ENCODE results near the gene MS4A10. TPM values are rescaled to one million over a fixed set of nuclear protein-coding genes. Genes with fewer than 3 reads are reported as not detected.
"Not testable (repeated sequence)": the region's sequence is repeated elsewhere in the genome, so short reads cannot be mapped to it uniquely, and the experiment has no call there.

Gene MS4A10
- polyA plus RNA-seq, 1 donor from 2014 or later = not detected

GRCh38 chr11:60759438-60760225 lies 25.5 kb upstream of the MS4A10 start:
- not testable (repeated sequence) for H3K9me3 Mint-ChIP-seq, H3K4me3 Mint-ChIP-seq, H3K27me3 Mint-ChIP-seq, H3K36me3 Mint-ChIP-seq
- H3K4me1 Mint-ChIP-seq = peaks cover 14 to 34% (median 20%) of the 10 kb centered on the region in 3 donors
- peak overlapping the region in 1 of 3 donors; percentile 4 for H3K27ac Mint-ChIP-seq

- Mint-ChIP-seq H3K36me3 (peaks cover 3% of the 10 kb centered on the region), H3K27me3 (peaks cover 7% of the 10 kb centered on the region), H3K9me3 (no peaks in the 10 kb centered on the region), H3K27ac (no peak overlapping the region), H3K4me3 (no peak overlapping the region), H3K4me1 (peaks cover 14 to 34% (median 20%) of the 10 kb centered on the region in 3 donors)
These were observed 23.5 kb upstream of the MS4A10 start for GRCh38 chr11:60761436-60762190.

GRCh38 chr11:60762851-60763691 lies 22.1 kb upstream of the MS4A10 start:
- peaks cover 3% of the 10 kb centered on the region for H3K36me3 Mint-ChIP-seq
- peaks cover 14 to 34% (median 20%) of the 10 kb centered on the region in 3 donors for H3K4me1 Mint-ChIP-seq
- peak overlapping the region in 2 of 3 donors; percentile 2 to 76 for H3K27ac Mint-ChIP-seq
- H3K9me3 Mint-ChIP-seq = no peaks in the 10 kb centered on the region
- peaks cover 9% of the 10 kb centered on the region for H3K27me3 Mint-ChIP-seq
- peak overlapping the region in 2 of 4 donors; percentile 61 to 76 for H3K4me3 Mint-ChIP-seq

GRCh38 chr11:60763692-60764369 lies 21.3 kb upstream of the MS4A10 start:
- Mint-ChIP-seq H3K9me3 (no peaks in the 10 kb centered on the region), H3K4me3 (peak overlapping the region in 2 of 4 donors; percentile 8 to 76), H3K27me3 (peaks cover 9% of the 10 kb centered on the region), H3K27ac (peak overlapping the region in 2 of 3 donors; percentile 14 to 67), H3K36me3 (peaks cover 3% of the 10 kb centered on the region), H3K4me1 (peaks cover 14 to 35% (median 23%) of the 10 kb centered on the region in 3 donors)

- Mint-ChIP-seq H3K27me3 (peaks cover 14% of the 10 kb centered on the region), H3K4me1 (peaks cover 14 to 29% (median 23%) of the 10 kb centered on the region in 3 donors), H3K4me3 (peak overlapping the region in 1 of 4 donors; percentile 15), H3K9me3 (no peaks in the 10 kb centered on the region), H3K36me3 (peaks cover 3% of the 10 kb centered on the region), H3K27ac (peak overlapping the region in 1 of 3 donors; percentile 85)
These were observed 20.3 kb upstream of the MS4A10 start for GRCh38 chr11:60764879-60765278.

GRCh38 chr11:60765355-60765754 lies 19.8 kb upstream of the MS4A10 start:
- Mint-ChIP-seq H3K27ac (peak overlapping the region in 1 of 3 donors; percentile 85), H3K4me3 (no peak overlapping the region), H3K27me3 (peaks cover 14% of the 10 kb centered on the region)

GRCh38 chr11:60766547-60766946 lies 18.6 kb upstream of the MS4A10 start:
- H3K36me3 Mint-ChIP-seq = peaks cover 3% of the 10 kb centered on the region
- no peak overlapping the region for H3K4me3 Mint-ChIP-seq
- peaks cover 17% of the 10 kb centered on the region for H3K27me3 Mint-ChIP-seq
- peaks cover 12 to 24% (median 22%) of the 10 kb centered on the region in 3 donors for H3K4me1 Mint-ChIP-seq
- H3K9me3 Mint-ChIP-seq = no peaks in the 10 kb centered on the region
- no peak overlapping the region for H3K27ac Mint-ChIP-seq

More at GRCh38 chr11:60765355-60765754, 19.8 kb upstream of the MS4A10 start:
- Mint-ChIP-seq H3K36me3 (peaks cover 3% of the 10 kb centered on the region), H3K9me3 (no peaks in the 10 kb centered on the region), H3K4me1 (peaks cover 14 to 27% (median 23%) of the 10 kb centered on the region in 3 donors)

GRCh38 chr11:60767388-60767811 lies 17.7 kb upstream of the MS4A10 start:
- Mint-ChIP-seq H3K4me3 (no peak overlapping the region), H3K9me3 (no peaks in the 10 kb centered on the region), H3K36me3 (peaks cover 3% of the 10 kb centered on the region), H3K27ac (no peak overlapping the region), H3K4me1 (peaks cover 8 to 19% (median 19%) of the 10 kb centered on the region in 3 donors), H3K27me3 (peaks cover 20% of the 10 kb centered on the region)

- Mint-ChIP-seq H3K27me3 (peaks cover 20% of the 10 kb centered on the region), H3K4me3 (no peak overlapping the region), H3K27ac (no peak overlapping the region), H3K9me3 (no peaks in the 10 kb centered on the region), H3K36me3 (peaks cover 3% of the 10 kb centered on the region), H3K4me1 (peaks cover under 1 to 13% (median 11%) of the 10 kb centered on the region in 3 donors)
These were observed 16.9 kb upstream of the MS4A10 start for GRCh38 chr11:60768202-60768601.

- H3K27me3 Mint-ChIP-seq = peaks cover 20% of the 10 kb centered on the region
- H3K4me1 Mint-ChIP-seq = peaks cover 0 to 5% (median 4%) of the 10 kb centered on the region in 3 donors
- H3K27ac Mint-ChIP-seq = no peak overlapping the region
- H3K4me3 Mint-ChIP-seq = no peak overlapping the region
- peaks cover 3% of the 10 kb centered on the region for H3K36me3 Mint-ChIP-seq
- H3K9me3 Mint-ChIP-seq = no peaks in the 10 kb centered on the region
These were observed 15.9 kb upstream of the MS4A10 start for GRCh38 chr11:60769273-60769672.

GRCh38 chr11:60769811-60770210 lies 15.3 kb upstream of the MS4A10 start:
- H3K27me3 Mint-ChIP-seq = peaks cover 20% of the 10 kb centered on the region
- peaks cover 3% of the 10 kb centered on the region for H3K36me3 Mint-ChIP-seq
- no peak overlapping the region for H3K4me3 Mint-ChIP-seq
- no peaks in the 10 kb centered on the region for H3K9me3 Mint-ChIP-seq
- no peak overlapping the region for H3K27ac Mint-ChIP-seq
- peaks cover 0 to 6% (median 5%) of the 10 kb centered on the region in 3 donors for H3K4me1 Mint-ChIP-seq

GRCh38 chr11:60771146-60771545 lies 14.0 kb upstream of the MS4A10 start:
- no peak overlapping the region for H3K4me3 Mint-ChIP-seq
- peaks cover 5 to 10% (median 8%) of the 10 kb centered on the region in 3 donors for H3K4me1 Mint-ChIP-seq
- H3K27me3 Mint-ChIP-seq = peaks cover 22% of the 10 kb centered on the region
- peak overlapping the region in 1 of 3 donors; percentile 18 for H3K27ac Mint-ChIP-seq
- H3K9me3 Mint-ChIP-seq = no peaks in the 10 kb centered on the region
- H3K36me3 Mint-ChIP-seq = no peaks in the 10 kb centered on the region

GRCh38 chr11:60771879-60772525 lies 13.1 kb upstream of the MS4A10 start:
- Mint-ChIP-seq H3K9me3 (no peaks in the 10 kb centered on the region), H3K27me3 (peaks cover 15% of the 10 kb centered on the region), H3K4me3 (no peak overlapping the region), H3K36me3 (no peaks in the 10 kb centered on the region), H3K4me1 (peaks cover 5 to 10% (median 8%) of the 10 kb centered on the region in 3 donors), H3K27ac (peak overlapping the region in 1 of 3 donors; percentile 18)
